Pancreas (tissue), 10 donors: ENCODE data around the gene ZBTB20. TPM values are rescaled to one million over a fixed set of nuclear protein-coding genes. Genes with fewer than 3 reads are reported as not detected.

Source experiments
- ATAC-seq, 4 donors: fragments of 200-7000 bp; cut with Tn5 transposase; one replicate each; pipeline versions ENCODE4 v1.8.0 to v1.9.1; 2020; ENCODE audit warnings: mild to moderate bottlenecking in 4 of 4, moderate library complexity in 4 of 4
- DNase-seq, 6 donors: peaks; one replicate each; pipeline ENCODE4 v3.0.0-alpha.2; 2020
- FAIRE-seq: peaks from 2 replicates; lab custom pipeline; 2012; peaks lifted over from hg19 to GRCh38; lab: Jason Lieb, UNC
- H3K27ac ChIP-seq, 4 donors: fragments of 200-600 bp; sonication (generic); 1 replicate in 3 of 4; 2 replicates in 1 of 4; pipeline versions ENCODE4 v1.5.0 to v1.8.0; 2020
- H3K27me3 ChIP-seq, 4 donors: fragments of 200-600 bp; one replicate each; pipeline ENCODE4 v1.8.0; 2021
- H3K36me3 ChIP-seq, 3 donors: fragments of 200-600 bp; sonication (generic) in 1 of 3; one replicate each; pipeline versions ENCODE4 v1.5.0 to v1.8.0; 2020 to 2021
- H3K4me1 ChIP-seq, 3 donors: fragments of 200-600 bp; one replicate each; pipeline ENCODE4 v1.8.0; 2021
- H3K4me3 ChIP-seq, 4 donors: fragments of 200-600 bp; sonication (generic) in 2 of 4; one replicate each; pipeline versions ENCODE4 v1.5.0 to v1.8.0; 2020 to 2021
- H3K9me3 ChIP-seq, 4 donors: fragments of 200-600 bp; one replicate each; pipeline ENCODE4 v1.8.0; 2021
- WGBS, 2 donors: extraction: QIAGEN DNeasy Blood & Tissue Kit; methylation state at CpG; one replicate each; pipeline ENCODE4 v1.1.7; 2013; 5-methylcytosine and 5-hydroxymethylcytosine counted together
- intact Hi-C, 3 donors: fragments of 100-400 bp; cut with DNase I; formaldehyde crosslinking; loops; one replicate each; pipeline versions ENCODE4 v1.11.1 to v1.14.2; 2022
- polyA plus RNA-seq, 2 donors: library from polyadenylated mRNA; stranded (reverse); fragments of 200-250 nt; gene quantifications; one replicate each; pipeline ENCODE4 v1.2.3, GENCODE V29; 2013
- total RNA-seq, 6 donors: library from RNA; stranded (reverse); fragmentation: NEBNext Ultra II Directional in 4 of 6; extraction: Animal tissue kit (Norgen Biotek cat#: 25700) in 4 of 6; gene quantifications; one replicate each; pipeline versions ENCODE4 v1.2.1 to v1.2.4, GENCODE V29; 2021 to 2023
- TF ChIP-seq, protein P1 (sequence below), 4 donors: fragments of 200-600 bp; sonication (generic) in 3 of 4; IDR thresholded peaks; one replicate each; pipeline versions ENCODE4 v1.5.0 to v1.8.0; 2021; ENCODE audit warnings: antibody characterized with exemption in 4 of 4
- donor health status: healthy with polysubstance abuse.
- donor health status: DM: no; HTN: no; CAD: no; lungs with moderate emphysema.
- donor health status: DM: no; HTN: no; CAD: no.
- donor health status: control.
- donor health status: control.
- donor health status: Bipolar disorder and iron deficiency.
- donor health status: DM: yes; HTN: yes; CAD: no.
- donor health status: DM: no; HTN: no; CAD: no.
- donor health status: DM: no; HTN: no; CAD: no.
- donor health status: DM: yes; HTN: yes; CAD: no.

The ZBTB20 gene
- total and polyA plus RNA-seq, 8 donors = 1.3 to 81.5 (median 43.7) TPM

DNA sequence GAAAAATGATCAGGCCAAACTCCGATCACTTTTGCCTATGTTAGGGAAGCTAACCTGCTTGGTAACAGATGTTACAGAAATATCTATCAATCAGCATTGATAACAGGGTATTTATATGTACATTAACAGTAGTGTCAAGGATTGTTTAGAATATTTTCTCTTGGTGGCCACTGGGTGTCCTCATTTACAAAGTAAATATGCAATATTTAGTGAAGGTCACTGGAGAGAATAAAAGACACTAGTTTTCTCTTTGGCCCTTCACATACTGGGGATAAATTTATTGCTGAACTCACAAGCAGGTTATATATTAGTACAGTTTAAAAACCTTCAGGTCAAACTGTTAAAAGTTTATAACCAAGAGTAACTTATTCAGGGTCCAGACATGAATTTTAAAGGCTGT is 784.3 kb downstream of the ZBTB20 start:
- H3K9me3 ChIP-seq = no peaks in the 10 kb centered on the region
- no peak for DNase-seq
- intact Hi-C loops = no loop called here
- H3K27me3 ChIP-seq = no peaks in the 10 kb centered on the region
- H3K27ac ChIP-seq = peak overlapping the region in 1 of 4 donors; percentile 24
- ATAC-seq = peak in 3 of 4 donors; percentile 71 to 77 (median 73)
- no peak for FAIRE-seq
- TF ChIP-seq, protein P1, sequence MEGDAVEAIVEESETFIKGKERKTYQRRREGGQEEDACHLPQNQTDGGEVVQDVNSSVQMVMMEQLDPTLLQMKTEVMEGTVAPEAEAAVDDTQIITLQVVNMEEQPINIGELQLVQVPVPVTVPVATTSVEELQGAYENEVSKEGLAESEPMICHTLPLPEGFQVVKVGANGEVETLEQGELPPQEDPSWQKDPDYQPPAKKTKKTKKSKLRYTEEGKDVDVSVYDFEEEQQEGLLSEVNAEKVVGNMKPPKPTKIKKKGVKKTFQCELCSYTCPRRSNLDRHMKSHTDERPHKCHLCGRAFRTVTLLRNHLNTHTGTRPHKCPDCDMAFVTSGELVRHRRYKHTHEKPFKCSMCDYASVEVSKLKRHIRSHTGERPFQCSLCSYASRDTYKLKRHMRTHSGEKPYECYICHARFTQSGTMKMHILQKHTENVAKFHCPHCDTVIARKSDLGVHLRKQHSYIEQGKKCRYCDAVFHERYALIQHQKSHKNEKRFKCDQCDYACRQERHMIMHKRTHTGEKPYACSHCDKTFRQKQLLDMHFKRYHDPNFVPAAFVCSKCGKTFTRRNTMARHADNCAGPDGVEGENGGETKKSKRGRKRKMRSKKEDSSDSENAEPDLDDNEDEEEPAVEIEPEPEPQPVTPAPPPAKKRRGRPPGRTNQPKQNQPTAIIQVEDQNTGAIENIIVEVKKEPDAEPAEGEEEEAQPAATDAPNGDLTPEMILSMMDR (IDR thresholded peaks at IDR 0.05) = peak in 1 of 4 donors; percentile 11
- H3K36me3 ChIP-seq = no peaks in the 10 kb centered on the region
- H3K4me1 ChIP-seq = peaks cover 4 to 18% (median 14%) of the 10 kb centered on the region in 3 donors
- 33 to 50% methylated on average over 1 of the region's 1 CpG for WGBS, 2 donors
- no peak overlapping the region for H3K4me3 ChIP-seq

DNA sequence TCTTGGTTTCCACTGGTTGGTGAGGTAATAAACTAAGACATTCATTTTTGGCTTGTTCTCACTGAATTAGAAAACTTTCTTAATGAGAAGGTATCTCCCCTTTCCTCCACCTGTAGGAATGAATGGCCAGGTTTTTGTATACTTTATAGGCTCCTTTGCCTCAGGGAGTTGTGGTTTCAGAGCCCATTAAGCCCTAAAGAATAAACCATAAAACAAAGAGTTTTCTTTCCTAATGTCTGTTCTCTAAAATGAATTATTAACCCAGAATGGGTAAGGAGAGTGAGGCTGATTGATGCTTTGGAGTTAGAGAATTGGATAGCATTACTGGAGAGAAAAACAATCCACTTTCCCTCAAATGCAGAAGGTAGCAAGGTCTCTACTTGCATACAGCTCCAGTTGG is 785.7 kb downstream of the ZBTB20 start:
- ATAC-seq (no peak), FAIRE-seq (no peak), DNase-seq (no peak)
- Histone ChIP-seq H3K27ac (no peak overlapping the region), H3K4me3 (no peak overlapping the region), H3K9me3 (no peaks in the 10 kb centered on the region), H3K4me1 (peaks cover 4 to 17% (median 14%) of the 10 kb centered on the region in 3 donors), H3K27me3 (no peaks in the 10 kb centered on the region), H3K36me3 (peaks cover 0 to under 1% (median 0%) of the 10 kb centered on the region in 3 donors)
- TF ChIP-seq, protein P1 (IDR thresholded peaks at IDR 0.05) = no peak
- intact Hi-C loops = no loop called here

DNA sequence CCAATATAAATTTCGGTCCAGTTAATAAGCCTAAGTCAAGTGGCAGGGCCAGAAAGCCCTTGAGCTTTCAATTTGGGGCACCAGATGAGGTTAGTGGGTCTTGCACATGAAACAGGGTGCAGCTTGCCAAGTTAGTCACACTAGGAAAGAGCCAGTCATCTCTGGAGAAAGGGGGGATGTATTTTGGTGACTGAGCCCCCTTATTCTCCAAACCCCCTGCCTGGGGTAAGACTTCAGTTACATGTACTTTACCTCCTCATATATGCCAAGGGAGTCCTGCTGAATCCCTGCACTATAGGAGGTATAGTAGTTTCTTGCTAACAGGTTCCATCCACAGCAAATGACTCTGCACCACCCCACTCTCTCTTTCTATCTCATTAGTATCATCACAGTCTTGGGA is 790.6 kb downstream of the ZBTB20 start:
- FAIRE-seq (no peak), ATAC-seq (no peak), DNase-seq (no peak)
- no peaks in the 10 kb centered on the region for H3K9me3 ChIP-seq
- no peaks in the 10 kb centered on the region for H3K27me3 ChIP-seq
- TF ChIP-seq, protein P1 (IDR thresholded peaks at IDR 0.05) = no peak
- H3K4me1 ChIP-seq = peaks cover 0 to 4% (median 0%) of the 10 kb centered on the region in 3 donors
- intact Hi-C loops = no loop called here
- H3K4me3 ChIP-seq = no peak overlapping the region
- 92% methylated on average over 1 of the region's 1 CpG for WGBS, 2 donors
- no peak overlapping the region for H3K27ac ChIP-seq
- peaks cover 0 to 3% (median 1%) of the 10 kb centered on the region in 3 donors for H3K36me3 ChIP-seq

DNA sequence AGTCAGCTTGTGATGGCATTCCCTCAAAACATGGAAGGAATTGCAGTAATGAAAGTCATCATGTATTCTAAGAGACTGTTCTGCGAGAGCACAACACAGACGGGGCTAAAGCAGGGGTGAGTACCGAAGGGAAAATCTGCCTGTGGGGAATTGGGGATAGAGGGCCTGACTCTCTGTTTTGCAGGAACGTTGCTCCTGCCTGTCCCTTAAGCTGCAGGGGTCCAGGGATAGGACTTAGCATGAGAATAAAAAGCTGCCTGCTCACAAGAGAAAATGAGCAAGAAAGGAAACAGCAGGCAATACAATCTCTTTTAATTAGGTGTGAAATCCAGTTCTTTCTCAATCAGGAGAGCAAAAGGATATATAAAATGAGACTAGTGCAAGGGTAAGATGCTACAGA is 791.0 kb downstream of the ZBTB20 start:
- Histone ChIP-seq H3K36me3 (peaks cover 0 to 7% (median 6%) of the 10 kb centered on the region in 3 donors), H3K4me1 (peaks cover 0 to 3% (median 0%) of the 10 kb centered on the region in 3 donors), H3K4me3 (no peak overlapping the region), H3K27ac (no peak overlapping the region), H3K27me3 (no peaks in the 10 kb centered on the region), H3K9me3 (no peaks in the 10 kb centered on the region)
- FAIRE-seq (no peak), ATAC-seq (no peak), DNase-seq (no peak)
- 85 to 86% methylated on average over 4 of the region's 4 CpGs for WGBS, 2 donors
- TF ChIP-seq, protein P1 (IDR thresholded peaks at IDR 0.05) = no peak
- intact Hi-C loops = no loop called here

DNA sequence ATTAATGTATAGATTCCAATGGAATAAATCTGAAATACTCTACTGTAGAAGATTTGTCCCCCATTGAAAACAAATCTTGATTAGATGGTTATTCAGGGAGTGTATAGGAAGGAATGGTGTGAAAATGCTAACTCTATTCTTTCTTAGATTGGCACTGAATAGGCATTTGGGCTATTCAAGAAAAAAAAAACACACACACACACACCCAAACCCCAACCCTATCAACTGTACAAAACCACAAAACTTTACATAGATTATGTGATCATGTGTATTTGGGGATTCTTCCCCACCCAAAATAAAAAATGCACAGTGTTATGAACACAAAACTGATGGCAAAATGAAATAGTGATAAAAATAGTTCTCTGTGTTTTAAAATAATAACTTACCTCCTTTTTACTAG is 791.4 kb downstream of the ZBTB20 start:
- FAIRE-seq = no peak
- H3K36me3 ChIP-seq = peaks cover 0 to 11% (median 10%) of the 10 kb centered on the region in 3 donors
- H3K9me3 ChIP-seq = no peaks in the 10 kb centered on the region
- no peak for ATAC-seq
- intact Hi-C loops = no loop called here
- DNase-seq = no peak
- H3K4me3 ChIP-seq = no peak overlapping the region
- TF ChIP-seq, protein P1 (IDR thresholded peaks at IDR 0.05) = no peak
- no peaks in the 10 kb centered on the region for H3K4me1 ChIP-seq
- no peak overlapping the region for H3K27ac ChIP-seq
- H3K27me3 ChIP-seq = no peaks in the 10 kb centered on the region
